ENCODE results near the gene USP17L20.
"Not testable (repeated sequence)": the region's sequence is repeated elsewhere in the genome, so short reads cannot be mapped to it uniquely, and the experiment has no call there.

Gene USP17L20

GRCh38 chr4:9257824-9258223, at the start of gene USP17L20:
TSS of gene USP17L20 (plus strand) at chr4:9258124. CDS start at chr4:9258124, 0 bp downstream.
- H3K9me3 ChIP-seq; intact Hi-C loops (cut with DNase I; ENCODE audit: low total_unique reads); H3K4me3 ChIP-seq; H3K27ac ChIP-seq; DNase-seq; H3K27me3 ChIP-seq; H3K4me1 ChIP-seq; H3K36me3 ChIP-seq: not testable (repeated sequence)

- H3K4me3 ChIP-seq; H3K4me1 ChIP-seq; H3K27me3 ChIP-seq; intact Hi-C loops (cut with DNase I; ENCODE audit: low total_unique reads); DNase-seq; H3K27ac ChIP-seq; H3K36me3 ChIP-seq; H3K9me3 ChIP-seq: not testable (repeated sequence)
Measured at GRCh38 chr4:9210357-9210756, 47.6 kb upstream of the USP17L20 start, which contains the start of gene USP17L10. TSS of gene USP17L10 (plus strand) at chr4:9210657. CDS start at chr4:9210657, 0 bp downstream.

- H3K4me3 ChIP-seq; H3K36me3 ChIP-seq; intact Hi-C loops (cut with DNase I; ENCODE audit: low total_unique reads); H3K4me1 ChIP-seq; H3K9me3 ChIP-seq; H3K27me3 ChIP-seq; H3K27ac ChIP-seq: not testable (repeated sequence)
- peak in 1 of 2 donors; percentile 15 for DNase-seq
Measured at GRCh38 chr4:9214701-9215100, 43.2 kb upstream of the USP17L20 start.

GRCh38 chr4:9215105-9215504, 42.8 kb upstream of the USP17L20 start, which contains the start of gene USP17L11:
TSS of gene USP17L11 (plus strand) at chr4:9215405. CDS start at chr4:9215405, 0 bp downstream.
- H3K4me1 ChIP-seq; H3K9me3 ChIP-seq; H3K27ac ChIP-seq; H3K27me3 ChIP-seq; H3K4me3 ChIP-seq; DNase-seq; intact Hi-C loops (cut with DNase I; ENCODE audit: low total_unique reads); H3K36me3 ChIP-seq: not testable (repeated sequence)

GRCh38 chr4:9219852-9220251, 38.1 kb upstream of the USP17L20 start, which contains the start of gene USP17L12:
TSS of gene USP17L12 (plus strand) at chr4:9220152. CDS start at chr4:9220152, 0 bp downstream.
- H3K4me1 ChIP-seq; H3K9me3 ChIP-seq; intact Hi-C loops (cut with DNase I; ENCODE audit: low total_unique reads); H3K27ac ChIP-seq; H3K36me3 ChIP-seq; DNase-seq; H3K4me3 ChIP-seq; H3K27me3 ChIP-seq: not testable (repeated sequence)

- H3K4me1 ChIP-seq; DNase-seq; H3K27me3 ChIP-seq; H3K9me3 ChIP-seq; H3K36me3 ChIP-seq; intact Hi-C loops (cut with DNase I; ENCODE audit: low total_unique reads); H3K27ac ChIP-seq; H3K4me3 ChIP-seq: not testable (repeated sequence)
Measured at GRCh38 chr4:9224596-9224995, 33.3 kb upstream of the USP17L20 start, which contains the start of gene USP17L13. TSS of gene USP17L13 (plus strand) at chr4:9224896. CDS start at chr4:9224896, 0 bp downstream.

- H3K4me1 ChIP-seq; H3K4me3 ChIP-seq; intact Hi-C loops (cut with DNase I; ENCODE audit: low total_unique reads); H3K27ac ChIP-seq; H3K27me3 ChIP-seq; H3K9me3 ChIP-seq; H3K36me3 ChIP-seq: not testable (repeated sequence)
- DNase-seq, result peak in 1 of 2 donors; percentile 5
Measured at GRCh38 chr4:9230249-9230648, 27.7 kb upstream of the USP17L20 start.

- H3K27ac ChIP-seq; H3K9me3 ChIP-seq; H3K36me3 ChIP-seq; intact Hi-C loops (cut with DNase I; ENCODE audit: low total_unique reads); H3K27me3 ChIP-seq; H3K4me3 ChIP-seq; DNase-seq; H3K4me1 ChIP-seq: not testable (repeated sequence)
Measured at GRCh38 chr4:9234085-9234484, 23.8 kb upstream of the USP17L20 start, which contains the start of gene USP17L15. TSS of gene USP17L15 (plus strand) at chr4:9234385. CDS start at chr4:9234385, 0 bp downstream.

- H3K4me1 ChIP-seq; H3K9me3 ChIP-seq; H3K4me3 ChIP-seq; H3K27me3 ChIP-seq; H3K36me3 ChIP-seq; H3K27ac ChIP-seq; intact Hi-C loops (cut with DNase I; ENCODE audit: low total_unique reads): not testable (repeated sequence)
- peak; percentile 17 to 57 for DNase-seq
Measured at GRCh38 chr4:9238461-9238860, 19.5 kb upstream of the USP17L20 start.

- H3K36me3 ChIP-seq; H3K27ac ChIP-seq; intact Hi-C loops (cut with DNase I; ENCODE audit: low total_unique reads); H3K9me3 ChIP-seq; H3K4me1 ChIP-seq; DNase-seq; H3K4me3 ChIP-seq; H3K27me3 ChIP-seq: not testable (repeated sequence)
Measured at GRCh38 chr4:9243579-9243978, 14.3 kb upstream of the USP17L20 start, which contains the start of gene USP17L17. TSS of gene USP17L17 (plus strand) at chr4:9243879. CDS start at chr4:9243879, 0 bp downstream.

- H3K27me3 ChIP-seq; H3K36me3 ChIP-seq; H3K27ac ChIP-seq; intact Hi-C loops (cut with DNase I; ENCODE audit: low total_unique reads); H3K9me3 ChIP-seq; H3K4me1 ChIP-seq; H3K4me3 ChIP-seq: not testable (repeated sequence)
- peak; percentile 24 to 63 for DNase-seq
Measured at GRCh38 chr4:9247953-9248680, 9.8 kb upstream of the USP17L20 start, which contains the start of gene USP17L18. TSS of gene USP17L18 (plus strand) at chr4:9248630. CDS start at chr4:9248630, 0 bp downstream.

- H3K4me1 ChIP-seq; H3K4me3 ChIP-seq; H3K27ac ChIP-seq; H3K27me3 ChIP-seq; H3K36me3 ChIP-seq; intact Hi-C loops (cut with DNase I; ENCODE audit: low total_unique reads); H3K9me3 ChIP-seq; DNase-seq: not testable (repeated sequence)
Measured at GRCh38 chr4:9253078-9253477, 4.8 kb upstream of the USP17L20 start, which contains the start of gene USP17L19. TSS of gene USP17L19 (plus strand) at chr4:9253378. CDS start at chr4:9253378, 0 bp downstream.

- H3K36me3 ChIP-seq; H3K4me1 ChIP-seq; H3K27ac ChIP-seq; H3K27me3 ChIP-seq; DNase-seq; H3K9me3 ChIP-seq; H3K4me3 ChIP-seq; intact Hi-C loops (cut with DNase I; ENCODE audit: low total_unique reads): not testable (repeated sequence)
Measured at GRCh38 chr4:9262572-9262971, 4.6 kb downstream of the USP17L20 start, which contains the start of gene USP17L21. TSS of gene USP17L21 (plus strand) at chr4:9262872. CDS start at chr4:9262872, 0 bp downstream.

- H3K4me1 ChIP-seq; H3K27ac ChIP-seq; intact Hi-C loops (cut with DNase I; ENCODE audit: low total_unique reads); H3K27me3 ChIP-seq; H3K36me3 ChIP-seq; H3K9me3 ChIP-seq; H3K4me3 ChIP-seq; DNase-seq: not testable (repeated sequence)
Measured at GRCh38 chr4:9267319-9267718, 9.4 kb downstream of the USP17L20 start, which contains the start of gene USP17L22. TSS of gene USP17L22 (plus strand) at chr4:9267619. CDS start at chr4:9267619, 0 bp downstream.

Measured in tibial artery (tissue), 4 donors.